M059J (cell line): ENCODE data around the gene BMERB1. TPM values are rescaled to one million over a fixed set of nuclear protein-coding genes. Genes with fewer than 3 reads are reported as not detected.
"Not testable (repeated sequence)": the region's sequence is repeated elsewhere in the genome, so short reads cannot be mapped to it uniquely, and the experiment has no call there.

ENCODE experiments used
- DNase-seq: peaks from one replicate; pipeline ENCODE4 v3.0.0-alpha.2; 2012; ENCODE audit warnings: low read depth
- total RNA-seq: library from RNA; depleted of rRNA; stranded (reverse); fragments of >200 nt; shearing (Covaris generic); gene quantifications from 2 replicates; pipeline ENCODE4 v1.2.3, GENCODE V29; 2014

Gene BMERB1
- total RNA-seq, 1 experiment from 2014 or later = 25.5 TPM

- no peak for DNase-seq
These were observed 8.5 kb upstream of the BMERB1 start for GRCh38 chr16:15425861-15426260.

GRCh38 chr16:15426796-15427195 lies 7.6 kb upstream of the BMERB1 start:
- no peak for DNase-seq

GRCh38 chr16:15427648-15428239 lies 6.6 kb upstream of the BMERB1 start:
- DNase-seq = peak; percentile 80

- not testable (repeated sequence) for DNase-seq
These were observed 3.5 kb upstream of the BMERB1 start for GRCh38 chr16:15430884-15431283.

GRCh38 chr16:15434079-15434424 lies 336 bp upstream of the BMERB1 start:
- no peak for DNase-seq

- peak; percentile 26 for DNase-seq
These were observed 952 bp downstream of the BMERB1 start for GRCh38 chr16:15435216-15435864.

- DNase-seq = no peak
These were observed 4.7 kb downstream of the BMERB1 start for GRCh38 chr16:15439102-15439501.

- DNase-seq = no peak
These were observed 5.1 kb downstream of the BMERB1 start for GRCh38 chr16:15439521-15439920.

- peak; percentile 84 for DNase-seq
These were observed 6.5 kb downstream of the BMERB1 start for GRCh38 chr16:15440852-15441251.

GRCh38 chr16:15442140-15442539 lies 7.8 kb downstream of the BMERB1 start:
- not testable (repeated sequence) for DNase-seq

GRCh38 chr16:15443753-15444152 lies 9.4 kb downstream of the BMERB1 start:
- DNase-seq = no peak

- DNase-seq = no peak
These were observed 9.9 kb downstream of the BMERB1 start for GRCh38 chr16:15444264-15444663.

GRCh38 chr16:15445450-15445849 lies 11.1 kb downstream of the BMERB1 start:
- no peak for DNase-seq

GRCh38 chr16:15446901-15447300 lies 12.5 kb downstream of the BMERB1 start:
- no peak for DNase-seq

GRCh38 chr16:15450624-15451023 lies 16.2 kb downstream of the BMERB1 start:
- no peak for DNase-seq

- no peak for DNase-seq
These were observed 16.8 kb downstream of the BMERB1 start for GRCh38 chr16:15451098-15451731.

- DNase-seq = no peak
These were observed 18.0 kb downstream of the BMERB1 start for GRCh38 chr16:15452246-15452855.

- DNase-seq = not testable (repeated sequence)
These were observed 18.9 kb downstream of the BMERB1 start for GRCh38 chr16:15453296-15453695.

- not testable (repeated sequence) for DNase-seq
These were observed 20.5 kb downstream of the BMERB1 start for GRCh38 chr16:15454933-15455332.

GRCh38 chr16:15457400-15457799 lies 23.0 kb downstream of the BMERB1 start:
- no peak for DNase-seq

GRCh38 chr16:15457958-15458357 lies 23.6 kb downstream of the BMERB1 start:
- no peak for DNase-seq

- peak; percentile 40 for DNase-seq
These were observed 25.4 kb downstream of the BMERB1 start for GRCh38 chr16:15459791-15460190.

- DNase-seq = no peak
These were observed 26.2 kb downstream of the BMERB1 start for GRCh38 chr16:15460601-15461000.
